Dermis blood vessel endothelial cell (primary cell): Measurements from ENCODE around the gene NAGLU. TPM values are rescaled to one million over a fixed set of nuclear protein-coding genes. Genes with fewer than 3 reads are reported as not detected.
A peak's percentile ranks its signal among the peaks of the same experiment; 100 is the strongest.
"Not testable (repeated sequence)": the region's sequence is repeated elsewhere in the genome, so short reads cannot be mapped to it uniquely, and the experiment has no call there.

Experiments used
- DNase-seq: peaks from one replicate; pipeline ENCODE4 v3.0.0; 2010
- total RNA-seq: library from RNA; depleted of rRNA; stranded (reverse); fragments of >200 nt; gene quantifications from 2 replicates; pipeline ENCODE4 v1.2.3, GENCODE V29; 2014

NAGLU gene
- total RNA-seq, 1 donor from 2014 or later, result 53.3 TPM

DNA sequence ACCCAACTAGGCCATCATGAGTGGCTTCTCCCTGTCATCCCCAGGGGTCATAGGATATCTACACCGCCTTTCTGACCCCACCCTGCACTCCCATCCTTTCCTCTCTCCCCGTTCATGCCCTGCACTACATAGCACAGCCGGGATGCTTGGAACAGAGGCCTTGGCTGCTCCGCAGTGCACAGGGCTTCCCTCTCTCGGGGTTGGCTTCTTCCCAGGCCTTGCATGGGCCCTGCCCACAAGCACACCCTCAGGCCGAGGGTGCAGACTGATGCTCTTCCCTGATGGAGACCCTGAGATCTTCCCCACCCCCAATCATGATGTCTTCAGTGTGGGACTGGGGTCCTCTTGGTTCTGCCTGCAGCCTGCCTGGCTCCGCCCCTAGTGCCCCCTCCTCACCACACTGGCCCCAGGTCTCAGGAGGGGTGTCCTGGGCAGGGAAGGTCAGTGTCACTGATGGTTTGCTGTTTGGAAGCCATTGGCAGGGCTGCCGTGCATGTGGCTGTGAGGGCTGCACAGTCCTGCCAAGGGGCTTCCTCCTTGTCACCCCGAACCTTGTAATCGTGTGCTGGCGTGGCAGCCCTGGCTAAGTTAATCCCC is 14.3 kb upstream of the NAGLU start:
- DNase-seq, result no peak

DNA sequence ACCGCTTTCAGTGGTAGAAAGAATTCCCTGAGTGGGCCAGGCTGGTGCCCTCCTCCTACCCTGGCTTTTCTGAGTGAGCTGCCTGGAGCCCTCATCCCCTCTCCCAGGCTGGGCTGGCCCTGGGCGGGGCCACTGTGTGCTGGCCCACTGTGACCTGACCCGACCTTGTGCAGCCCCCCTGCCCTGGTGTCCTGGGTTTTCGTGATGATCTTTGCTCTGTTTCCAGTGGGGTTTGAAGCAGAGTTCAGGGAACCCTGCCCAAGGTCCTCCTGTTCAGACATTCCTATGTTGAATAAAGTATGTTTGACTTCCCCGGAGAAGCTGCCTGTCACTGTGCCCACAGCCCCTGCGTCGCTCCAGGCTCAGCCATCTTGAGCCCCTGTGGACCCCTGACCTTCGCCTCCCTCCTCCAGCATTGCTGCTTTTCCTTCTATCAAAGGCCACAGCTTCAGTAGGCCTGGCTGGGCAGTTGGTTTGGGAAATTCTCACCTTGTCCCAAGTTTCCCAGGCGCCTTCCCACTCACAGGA is 13.7 kb upstream of the NAGLU start:
- DNase-seq, result no peak

- DNase-seq, result no peak
Measured at GRCh38 chr17:42522798-42523278, 13.2 kb upstream of the NAGLU start.

DNA sequence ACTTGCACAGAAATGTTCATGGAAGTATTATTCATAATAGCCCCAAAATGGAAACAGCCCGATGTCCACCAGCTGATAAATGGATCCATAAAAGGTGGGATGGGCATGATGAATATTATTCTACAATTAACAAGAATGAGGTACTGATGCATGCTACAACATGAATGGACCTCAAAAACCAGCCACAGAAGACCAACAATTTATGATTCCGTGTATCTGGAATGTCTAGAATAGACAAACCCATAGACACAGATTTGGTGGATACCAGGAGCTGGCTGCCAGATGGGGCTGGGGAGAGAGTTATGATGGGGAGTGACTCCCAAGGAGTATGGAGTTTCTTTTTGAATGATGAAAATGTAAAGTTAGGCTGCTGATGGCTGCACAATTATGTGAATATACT is 10.8 kb upstream of the NAGLU start:
- no peak for DNase-seq

GRCh38 chr17:42526031-42526444 is 10.0 kb upstream of the NAGLU start:
- peak; percentile 84 for DNase-seq

DNA sequence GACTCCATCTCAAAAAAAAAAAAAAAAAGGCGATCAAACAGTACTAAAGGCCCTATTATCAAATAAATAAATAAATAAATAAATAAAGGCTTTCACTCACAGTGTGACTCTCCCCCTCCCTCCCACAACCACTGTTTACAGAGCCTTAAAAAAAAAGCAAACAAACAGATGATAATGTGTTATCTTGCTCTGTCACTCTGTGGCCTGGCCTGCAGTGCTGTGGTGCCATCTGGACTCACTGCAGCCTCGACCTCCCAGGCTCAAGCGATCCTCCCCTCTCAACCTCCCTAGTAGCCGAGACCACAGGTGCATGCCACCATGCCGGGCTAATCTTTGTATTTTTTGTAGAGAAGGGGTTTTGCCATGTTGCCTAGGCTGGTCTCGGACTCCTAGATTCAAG is 8.1 kb upstream of the NAGLU start:
- DNase-seq, result no peak

DNA sequence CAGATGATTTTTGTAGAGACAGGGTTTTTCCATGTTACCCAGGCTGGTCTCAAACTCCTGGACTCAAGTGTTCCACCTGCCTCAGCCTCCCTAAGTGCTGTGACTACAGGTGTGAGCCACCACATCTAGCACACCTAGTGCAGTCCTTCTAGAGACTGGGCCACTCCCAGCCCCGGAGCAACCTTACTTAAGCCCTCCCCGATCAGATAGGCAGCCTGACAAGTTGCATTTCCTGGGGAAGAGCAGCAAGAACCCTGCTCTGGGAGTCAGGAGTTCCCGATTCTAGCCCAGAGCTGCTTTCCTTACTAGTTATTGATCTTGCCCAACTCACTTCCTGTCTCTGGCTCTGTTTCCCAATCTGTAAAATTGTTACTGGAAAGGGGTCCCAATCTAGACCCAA is 7.0 kb upstream of the NAGLU start:
- no peak for DNase-seq

DNA sequence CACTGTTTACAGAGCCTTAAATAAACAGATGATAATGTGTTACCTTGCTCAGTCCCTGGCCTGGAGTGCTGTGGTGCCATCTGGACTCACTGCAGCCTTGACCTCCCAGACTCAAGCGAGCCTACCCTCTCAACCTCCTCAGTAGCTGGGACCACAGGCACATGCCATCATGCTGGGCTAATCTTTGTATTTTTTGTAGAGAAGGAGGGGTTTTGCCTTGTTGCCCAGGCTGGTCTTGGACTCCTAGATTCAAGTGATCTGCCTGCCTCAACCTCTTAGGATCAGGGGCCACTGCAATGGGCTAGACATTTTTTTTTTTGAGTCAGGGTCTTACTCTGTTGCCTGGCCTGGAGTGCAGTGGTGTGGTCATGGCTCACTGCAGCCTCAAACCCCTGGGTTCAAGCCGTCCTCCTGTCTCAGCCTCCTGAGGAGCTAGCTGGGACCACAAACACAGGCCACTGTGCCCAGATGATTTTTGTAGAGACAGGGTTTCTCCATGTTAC is 5.0 kb upstream of the NAGLU start:
- no peak for DNase-seq

DNA sequence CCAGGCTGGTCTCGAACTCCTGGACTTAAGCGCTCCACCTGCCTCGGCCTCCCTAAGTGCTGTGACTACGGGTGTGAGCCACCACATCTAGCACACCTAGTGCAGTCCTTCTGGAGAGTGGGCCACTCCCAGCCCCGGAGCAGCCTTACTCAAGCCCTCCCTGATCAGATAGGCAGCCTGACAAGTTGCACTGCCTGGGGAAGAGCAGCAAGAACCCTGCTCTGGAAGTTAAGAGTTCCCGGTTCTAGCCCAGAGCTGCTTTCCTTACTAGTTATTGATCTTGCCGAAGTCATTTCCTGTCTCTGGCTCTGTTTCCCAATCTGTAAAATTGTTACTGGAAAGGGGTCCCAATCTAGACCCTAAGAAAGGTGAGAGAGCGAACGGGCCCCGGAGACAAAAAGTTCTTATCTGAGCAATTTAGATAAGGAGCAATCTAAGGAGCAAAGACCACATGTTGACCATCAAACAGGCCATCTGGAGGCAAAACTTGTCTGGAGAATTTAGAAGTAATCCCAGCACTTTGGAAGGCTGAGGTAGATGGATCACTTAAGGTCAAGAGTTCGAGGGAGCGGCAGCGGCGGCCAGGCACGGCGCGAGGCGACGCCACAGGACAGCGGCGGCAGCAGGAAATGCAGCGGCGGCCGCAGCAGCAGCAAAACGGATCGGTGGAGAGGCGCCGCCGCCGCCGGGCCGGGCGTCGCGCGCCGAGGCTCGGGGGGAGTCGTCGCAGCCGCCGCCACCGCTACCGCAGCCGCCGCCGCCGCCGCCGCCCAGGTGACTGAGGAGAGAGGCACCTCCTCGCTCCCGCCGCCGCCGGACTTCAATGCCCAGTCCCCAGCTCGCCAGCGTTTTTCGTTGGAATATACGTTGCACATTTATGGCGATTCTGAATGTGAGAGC is 4.3 kb upstream of the NAGLU start:
- DNase-seq, result peak; percentile 61

- no peak for DNase-seq
Measured at GRCh38 chr17:42535155-42536047, 640 bp upstream of the NAGLU start.

GRCh38 chr17:42536372-42537155 is 523 bp downstream of the NAGLU start:
- peak; percentile 74 for DNase-seq

DNA sequence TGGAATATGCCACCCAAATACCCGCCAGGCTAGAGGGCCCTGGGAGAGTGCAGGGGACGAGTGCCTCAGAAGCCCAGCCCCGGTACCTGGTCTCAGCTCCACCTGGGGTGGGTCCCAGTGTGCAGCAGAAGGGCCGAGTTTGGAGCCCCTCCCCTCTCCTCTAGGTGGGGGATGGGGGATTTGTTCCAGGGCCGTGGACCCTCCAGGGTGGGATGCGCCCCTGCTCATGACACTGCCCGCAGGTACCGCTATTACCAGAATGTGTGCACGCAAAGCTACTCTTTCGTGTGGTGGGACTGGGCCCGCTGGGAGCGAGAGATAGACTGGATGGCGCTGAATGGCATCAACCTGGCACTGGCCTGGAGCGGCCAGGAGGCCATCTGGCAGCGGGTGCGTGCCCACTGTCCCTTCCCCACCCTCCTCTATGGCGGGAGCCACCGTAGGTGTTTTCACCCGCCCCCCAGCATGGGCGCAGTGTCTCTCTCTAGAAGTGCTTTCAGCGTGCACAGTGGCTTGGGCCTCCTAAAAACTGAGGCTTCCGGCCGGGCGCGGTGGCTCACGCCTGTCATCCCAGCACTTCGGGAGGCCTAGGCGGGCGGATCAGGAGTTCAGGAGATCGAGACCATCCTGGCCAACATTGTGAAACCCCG is 1.2 kb downstream of the NAGLU start:
- no peak for DNase-seq

DNA sequence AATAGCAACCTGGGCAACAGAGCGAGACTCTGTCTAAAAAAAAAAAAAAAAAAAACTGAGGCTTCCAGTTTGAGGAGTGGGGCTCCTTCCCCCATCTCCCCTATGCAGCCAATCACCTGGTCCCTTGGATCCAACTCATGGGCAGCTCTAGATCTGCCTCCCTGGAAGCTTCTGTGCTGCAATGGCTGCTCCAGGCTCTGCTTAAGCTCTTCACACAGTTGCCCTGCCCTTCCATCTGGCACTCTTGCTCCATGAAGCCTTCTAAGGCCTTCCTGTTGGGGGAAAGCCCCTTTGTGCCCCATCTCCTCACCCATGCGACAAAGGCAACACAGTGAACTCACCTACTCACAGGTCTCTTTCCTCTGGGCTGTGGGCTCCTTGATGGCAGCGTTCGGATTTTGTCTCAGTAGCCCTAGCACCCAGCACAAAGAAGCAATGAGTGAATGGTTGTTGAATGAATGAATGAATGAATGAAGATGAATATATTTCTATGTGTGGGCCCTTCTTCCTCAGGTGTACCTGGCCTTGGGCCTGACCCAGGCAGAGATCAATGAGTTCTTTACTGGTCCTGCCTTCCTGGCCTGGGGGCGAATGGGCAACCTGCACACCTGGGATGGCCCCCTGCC is 1.9 kb downstream of the NAGLU start:
- no peak for DNase-seq

DNA sequence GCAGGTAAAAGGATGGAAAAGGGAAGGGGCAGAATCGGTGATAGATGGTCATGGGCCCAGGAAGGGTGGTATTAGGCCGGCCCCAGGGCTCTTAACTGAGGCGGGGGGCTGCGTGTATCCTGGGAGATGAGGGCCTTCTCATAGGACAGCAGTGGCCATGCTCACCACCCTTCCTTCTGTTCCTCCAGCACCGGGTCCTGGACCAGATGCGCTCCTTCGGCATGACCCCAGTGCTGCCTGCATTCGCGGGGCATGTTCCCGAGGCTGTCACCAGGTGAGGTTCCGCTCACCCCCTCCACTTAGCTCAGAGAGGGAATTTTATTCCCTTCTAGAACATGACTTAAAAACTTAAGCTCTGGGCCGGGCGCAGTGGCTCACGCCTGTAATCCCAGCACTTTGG is 2.4 kb downstream of the NAGLU start:
- DNase-seq, result no peak

- not testable (repeated sequence) for DNase-seq
Measured at GRCh38 chr17:42540558-42540957, 4.5 kb downstream of the NAGLU start.

DNA sequence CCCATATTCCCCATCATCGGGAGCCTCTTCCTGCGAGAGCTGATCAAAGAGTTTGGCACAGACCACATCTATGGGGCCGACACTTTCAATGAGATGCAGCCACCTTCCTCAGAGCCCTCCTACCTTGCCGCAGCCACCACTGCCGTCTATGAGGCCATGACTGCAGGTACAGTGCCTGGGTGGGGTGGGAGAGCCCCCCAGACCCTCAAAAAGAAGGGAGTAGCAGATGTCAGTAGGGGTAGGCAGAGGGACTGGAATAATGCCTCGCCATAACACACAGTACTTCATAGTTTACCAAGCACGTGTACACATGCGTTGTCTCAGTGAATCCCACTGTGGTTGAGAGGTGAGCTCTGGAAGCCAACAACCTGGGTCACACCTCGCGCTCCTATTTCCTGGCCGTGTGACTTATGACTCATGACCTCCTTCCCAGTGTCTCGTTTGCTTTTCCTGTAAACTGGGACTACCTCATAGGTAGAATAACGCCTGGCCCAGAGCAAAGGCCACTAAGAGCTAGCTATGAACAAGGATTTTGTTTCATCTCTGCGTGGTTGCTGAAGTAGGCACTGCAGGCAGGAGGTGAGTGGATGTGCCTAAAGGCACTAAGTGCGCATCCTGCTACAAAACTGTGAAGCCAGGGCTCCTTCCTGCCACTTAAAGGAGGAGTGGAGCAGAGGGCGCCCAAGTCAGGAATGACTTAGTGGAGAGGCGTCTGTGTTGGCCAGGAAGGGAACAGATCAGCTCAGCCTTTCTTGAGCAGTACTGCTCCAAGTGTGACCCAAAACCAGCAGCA is 5.2 kb downstream of the NAGLU start:
- peak; percentile 48 for DNase-seq

GRCh38 chr17:42543190-42544079 is 7.4 kb downstream of the NAGLU start:
- no peak for DNase-seq

GRCh38 chr17:42544874-42545283 is 8.8 kb downstream of the NAGLU start:
- DNase-seq, result no peak
